Mucosa of stomach (tissue), 1 donor: Measurements from ENCODE around the gene KRTAP2-4.
"Not testable (repeated sequence)": the region's sequence is repeated elsewhere in the genome, so short reads cannot be mapped to it uniquely, and the experiment has no call there.

Experiments
- H3K27me3 ChIP-seq: one replicate; pipeline ENCODE4 v1.7.0; 2013; ENCODE audit warnings: mild to moderate bottlenecking, low read length; ENCODE audit not compliant: control insufficient read depth, insufficient read depth
- H3K36me3 ChIP-seq: one replicate; pipeline ENCODE4 v1.7.0; 2013; ENCODE audit warnings: low read length; ENCODE audit not compliant: control insufficient read depth, insufficient read depth
- H3K4me1 ChIP-seq: one replicate; pipeline ENCODE4 v1.7.0; 2013; ENCODE audit warnings: mild to moderate bottlenecking, low read length; ENCODE audit not compliant: control insufficient read depth, insufficient read depth
- H3K4me3 ChIP-seq: one replicate; pipeline ENCODE4 v1.7.0; 2013; ENCODE audit warnings: low read length
- H3K9ac ChIP-seq: one replicate; pipeline ENCODE4 v1.7.0; 2013; ENCODE audit warnings: mild to moderate bottlenecking, low read length, moderate library complexity
- H3K9me3 ChIP-seq: one replicate; pipeline ENCODE4 v1.7.0; 2013; ENCODE audit warnings: mild to moderate bottlenecking, low read length, moderate library complexity; ENCODE audit not compliant: control insufficient read depth
- donor health status: Pancreatic carcinoma.

Gene KRTAP2-4, protein sequence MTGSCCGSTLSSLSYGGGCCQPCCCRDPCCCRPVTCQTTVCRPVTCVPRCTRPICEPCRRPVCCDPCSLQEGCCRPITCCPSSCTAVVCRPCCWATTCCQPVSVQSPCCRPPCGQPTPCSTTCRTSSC

GRCh38 chr17:41065829-41066624 lies at the start of gene KRTAP2-4:
Gene KRTAP2-4, minus strand, starts transcription at chr17:41065879. Its CDS starts 34 bp downstream, at chr17:41065845.
- H3K9me3 ChIP-seq, result no peaks in the 10 kb centered on the region
- no peaks in the 10 kb centered on the region for H3K27me3 ChIP-seq
- H3K4me1 ChIP-seq, result no peaks in the 10 kb centered on the region
- H3K4me3 ChIP-seq, result no peak within 1 kb of the TSS
- H3K9ac ChIP-seq, result no peak within 1 kb of the TSS
- H3K36me3 ChIP-seq, result no peaks in the 10 kb centered on the region

- Histone ChIP-seq H3K4me1 (no peaks in the 10 kb centered on the region), H3K9ac (no peak overlapping the region), H3K36me3 (no peaks in the 10 kb centered on the region)
Observed at GRCh38 chr17:41111151-41111885, 45.6 kb upstream of the KRTAP2-4 start.

GRCh38 chr17:41108728-41109386 lies 43.2 kb upstream of the KRTAP2-4 start:
- H3K4me1 ChIP-seq, H3K9ac ChIP-seq, H3K9me3 ChIP-seq, H3K27me3 ChIP-seq, H3K36me3 ChIP-seq, H3K4me3 ChIP-seq: not testable (repeated sequence)

More at GRCh38 chr17:41111151-41111885, 45.6 kb upstream of the KRTAP2-4 start:
- Histone ChIP-seq H3K9me3 (no peaks in the 10 kb centered on the region), H3K27me3 (no peaks in the 10 kb centered on the region), H3K4me3 (no peak overlapping the region)

GRCh38 chr17:41107941-41108450 lies 42.3 kb upstream of the KRTAP2-4 start:
- no peaks in the 10 kb centered on the region for H3K36me3 ChIP-seq
- no peak overlapping the region for H3K9ac ChIP-seq
- H3K9me3 ChIP-seq, result no peaks in the 10 kb centered on the region
- no peak overlapping the region for H3K4me3 ChIP-seq
- no peaks in the 10 kb centered on the region for H3K4me1 ChIP-seq
- H3K27me3 ChIP-seq, result no peaks in the 10 kb centered on the region

- H3K9me3 ChIP-seq, H3K4me3 ChIP-seq, H3K36me3 ChIP-seq, H3K4me1 ChIP-seq, H3K9ac ChIP-seq, H3K27me3 ChIP-seq: not testable (repeated sequence)
Observed at GRCh38 chr17:41105347-41105746, 39.7 kb upstream of the KRTAP2-4 start, which contains the start of gene KRTAP4-9. Gene KRTAP4-9, plus strand, starts transcription at chr17:41105389. Its CDS starts 0 bp downstream, at chr17:41105389.

DNA sequence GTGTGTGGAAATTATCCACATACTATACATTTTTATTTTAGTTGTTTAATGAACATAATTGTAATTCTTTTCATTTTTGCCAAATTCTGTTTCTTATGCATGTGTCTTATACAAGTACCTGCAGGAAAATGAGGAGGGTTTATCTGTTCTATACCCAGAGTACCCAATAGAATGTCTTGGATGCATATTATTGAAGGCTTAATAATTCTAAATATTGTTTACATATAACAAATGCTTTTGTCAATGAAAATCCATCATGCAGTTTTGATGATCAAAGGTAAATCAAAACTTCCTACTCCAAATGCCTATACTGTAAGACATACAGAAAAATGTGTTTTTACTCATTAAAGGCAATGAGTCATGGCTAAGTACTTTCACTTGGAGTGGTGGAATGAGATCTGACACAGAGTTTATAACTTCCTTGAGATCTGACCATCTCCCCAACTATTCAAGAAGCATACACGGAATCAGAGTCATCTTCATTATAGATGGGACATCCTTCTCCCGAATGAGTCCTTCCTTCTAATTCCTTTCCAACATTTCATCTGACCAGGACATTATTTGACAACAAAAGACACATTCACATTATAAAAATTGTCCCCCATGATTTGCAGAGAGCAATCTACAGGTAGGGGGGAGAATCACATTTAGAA lies 38.8 kb upstream of the KRTAP2-4 start:
- not testable (repeated sequence) for H3K36me3 ChIP-seq, H3K9me3 ChIP-seq, H3K4me1 ChIP-seq, H3K9ac ChIP-seq, H3K4me3 ChIP-seq, H3K27me3 ChIP-seq

GRCh38 chr17:41103896-41104295 lies 38.2 kb upstream of the KRTAP2-4 start:
- Histone ChIP-seq H3K27me3 (no peaks in the 10 kb centered on the region), H3K4me3 (no peak overlapping the region), H3K36me3 (no peaks in the 10 kb centered on the region)

DNA sequence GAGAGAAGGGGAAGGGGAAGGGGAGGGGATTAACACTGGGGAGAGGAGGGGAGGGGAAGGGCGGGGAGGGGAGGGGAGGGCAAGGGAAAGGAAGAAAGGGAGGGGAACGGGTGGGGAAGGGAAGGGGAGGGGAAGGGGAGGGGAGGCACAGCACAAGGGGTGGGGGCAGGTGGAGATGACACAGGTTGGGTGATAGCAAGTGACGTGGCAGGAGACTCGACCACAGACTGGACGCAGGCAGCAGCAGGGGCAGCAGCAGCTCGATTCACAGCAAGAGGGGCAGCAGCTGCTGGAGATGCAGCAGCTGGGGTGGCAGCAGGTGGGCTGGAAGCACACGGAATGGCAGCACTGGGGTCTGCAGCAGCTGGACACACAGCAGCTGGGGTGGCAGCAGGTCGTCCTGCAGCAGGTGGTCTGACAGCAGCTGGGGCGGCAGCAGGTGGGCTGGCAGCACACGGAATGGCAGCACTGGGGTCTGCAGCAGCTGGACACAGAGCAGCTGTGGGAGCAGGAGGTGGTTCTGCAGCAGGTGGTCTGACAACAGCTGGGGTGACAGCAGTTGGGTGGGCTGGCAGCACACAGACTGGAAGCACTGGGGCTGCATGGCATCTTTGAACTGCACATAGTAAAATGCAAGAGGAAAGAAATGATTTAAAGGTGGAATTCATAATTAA lies 36.0 kb upstream of the KRTAP2-4 start, which contains the start of gene KRTAP4-16:
Gene KRTAP4-16, minus strand, starts transcription at position 624 of the 674 bp plus-strand sequence. Its CDS starts 0 bp downstream, at position 624.
- Histone ChIP-seq H3K4me1 (no peaks in the 10 kb centered on the region), H3K4me3 (no peak within 1 kb of the TSS), H3K9ac (no peak within 1 kb of the TSS), H3K27me3 (no peaks in the 10 kb centered on the region), H3K36me3 (no peaks in the 10 kb centered on the region), H3K9me3 (no peaks in the 10 kb centered on the region)

More at GRCh38 chr17:41103896-41104295, 38.2 kb upstream of the KRTAP2-4 start:
- H3K4me1 ChIP-seq, result no peaks in the 10 kb centered on the region
- H3K9me3 ChIP-seq, result no peaks in the 10 kb centered on the region
- H3K9ac ChIP-seq, result no peak overlapping the region

DNA sequence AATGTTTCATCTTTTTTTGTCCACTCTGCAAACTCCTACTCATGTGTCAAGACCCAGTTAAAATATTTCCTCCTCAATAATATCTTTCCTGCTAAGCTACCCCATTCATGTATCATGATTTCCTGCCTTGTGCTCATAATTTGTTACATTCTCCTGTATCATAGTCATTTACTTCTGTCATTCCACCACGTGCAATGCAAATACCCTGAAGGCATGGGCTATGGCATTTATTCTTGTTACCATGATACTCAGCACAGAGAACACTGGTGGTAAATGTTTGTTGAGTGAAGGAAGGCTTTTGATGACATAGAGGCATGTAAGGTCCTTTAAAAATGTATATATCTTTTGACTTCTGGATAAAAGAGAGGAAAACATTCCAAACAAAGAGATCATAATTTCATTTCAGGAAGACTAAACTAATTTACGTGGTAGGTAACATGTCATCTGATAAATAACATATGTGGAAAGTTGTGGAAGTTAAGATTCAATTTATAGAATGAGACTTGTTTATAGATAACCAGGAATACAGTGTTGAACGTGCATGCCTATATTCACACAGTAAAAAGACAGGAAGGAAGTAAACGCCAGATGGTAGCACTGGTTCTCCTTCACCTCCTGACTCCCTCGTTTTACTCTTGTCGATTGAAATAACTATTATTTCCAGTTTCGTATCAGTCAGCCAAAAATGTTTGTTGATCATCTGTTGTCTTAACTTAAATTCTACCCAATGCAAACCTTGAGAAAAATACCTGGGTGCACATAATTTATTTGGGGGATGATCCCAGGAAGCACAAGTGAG lies 34.2 kb upstream of the KRTAP2-4 start:
- H3K4me1 ChIP-seq, H3K4me3 ChIP-seq, H3K36me3 ChIP-seq, H3K9ac ChIP-seq, H3K27me3 ChIP-seq, H3K9me3 ChIP-seq: not testable (repeated sequence)

GRCh38 chr17:41098481-41098880 lies 32.8 kb upstream of the KRTAP2-4 start:
- H3K4me1 ChIP-seq, result no peaks in the 10 kb centered on the region
- no peak overlapping the region for H3K9ac ChIP-seq
- H3K9me3 ChIP-seq, result no peaks in the 10 kb centered on the region
- no peak overlapping the region for H3K4me3 ChIP-seq
- H3K27me3 ChIP-seq, result no peaks in the 10 kb centered on the region
- H3K36me3 ChIP-seq, result no peaks in the 10 kb centered on the region
